Renal cortical epithelial cell (primary cell): ENCODE measurements around the gene TMEM52B. TPM values are rescaled to one million over a fixed set of nuclear protein-coding genes. Genes with fewer than 3 reads are reported as not detected.
"Not testable (repeated sequence)": the region's sequence is repeated elsewhere in the genome, so short reads cannot be mapped to it uniquely, and the experiment has no call there.

ENCODE experiments used
- DNase-seq: peaks from one replicate; pipeline ENCODE4 v3.0.0-alpha.2; 2011; ENCODE audit warnings: low read depth
- total RNA-seq: library from RNA; depleted of rRNA; stranded (reverse); fragments of >200 nt; gene quantifications from 2 replicates; pipeline ENCODE4 v1.2.3, GENCODE V29; 2014

The TMEM52B gene
- total RNA-seq, 1 donor from 2014 or later: 6.9 TPM

- DNase-seq: peak; percentile 100
These were observed 33.3 kb downstream of the TMEM52B start for GRCh38 chr12:10211940-10212738.

- no peak for DNase-seq
These were observed 33.9 kb downstream of the TMEM52B start, which contains the start of gene GABARAPL1 for GRCh38 chr12:10212739-10213131. Gene GABARAPL1, plus strand, starts transcription at chr12:10212877. Its CDS starts 253 bp downstream, at chr12:10213130.

- DNase-seq: peak; percentile 84
These were observed 34.6 kb downstream of the TMEM52B start for GRCh38 chr12:10213168-10214135.

GRCh38 chr12:10214136-10214894 is 35.5 kb downstream of the TMEM52B start:
- DNase-seq: peak; percentile 92

- DNase-seq: peak; percentile 93
These were observed 36.0 kb downstream of the TMEM52B start for GRCh38 chr12:10214895-10215267.

GRCh38 chr12:10215436-10215835 is 36.6 kb downstream of the TMEM52B start:
- DNase-seq: no peak

- DNase-seq: not testable (repeated sequence)
These were observed 37.1 kb downstream of the TMEM52B start for GRCh38 chr12:10215946-10216345.

GRCh38 chr12:10218021-10218420 is 39.2 kb downstream of the TMEM52B start:
- no peak for DNase-seq

GRCh38 chr12:10220398-10221077 is 41.7 kb downstream of the TMEM52B start:
- peak; percentile 48 for DNase-seq

GRCh38 chr12:10221846-10222245 is 43.0 kb downstream of the TMEM52B start:
- no peak for DNase-seq

GRCh38 chr12:10223208-10223607 is 44.4 kb downstream of the TMEM52B start:
- DNase-seq: no peak

- DNase-seq: not testable (repeated sequence)
These were observed 46.6 kb downstream of the TMEM52B start for GRCh38 chr12:10225426-10225825.

- DNase-seq: no peak
These were observed 47.3 kb downstream of the TMEM52B start for GRCh38 chr12:10226086-10226485.

GRCh38 chr12:10226731-10227130 is 47.9 kb downstream of the TMEM52B start:
- DNase-seq: no peak

- no peak for DNase-seq
These were observed 48.8 kb downstream of the TMEM52B start for GRCh38 chr12:10227648-10228047.

- DNase-seq: no peak
These were observed 55.7 kb downstream of the TMEM52B start for GRCh38 chr12:10234562-10234961.

GRCh38 chr12:10235761-10236631 is 57.2 kb downstream of the TMEM52B start:
- peak; percentile 33 for DNase-seq

GRCh38 chr12:10236720-10237119 is 57.9 kb downstream of the TMEM52B start:
- DNase-seq: no peak

GRCh38 chr12:10238526-10238925 is 59.7 kb downstream of the TMEM52B start:
- DNase-seq: no peak

GRCh38 chr12:10241290-10241689 is 62.5 kb downstream of the TMEM52B start:
- no peak for DNase-seq
